HEK293 (cell line): ENCODE data around the gene EME1.

Experiments
- CTCF ChIP-seq: fragments of 450-650 bp; formaldehyde crosslinking; IDR thresholded peaks from 2 replicates; pipeline ENCODE4 v1.5.1; 2016; ENCODE audit warnings: missing biosample characterization, missing genetic modification characterization
- OSR2 ChIP-seq: fragments of 450-650 bp; formaldehyde crosslinking; IDR thresholded peaks from 2 replicates; pipeline ENCODE4 v1.5.1; 2016; ENCODE audit warnings: missing biosample characterization, missing genetic modification characterization
- REST ChIP-seq: fragments of 450-650 bp; formaldehyde crosslinking; IDR thresholded peaks from 2 replicates; pipeline ENCODE4 v1.5.1; 2016; ENCODE audit warnings: missing biosample characterization, missing genetic modification characterization
- ZBTB20 ChIP-seq: fragments of 450-650 bp; formaldehyde crosslinking; IDR thresholded peaks from 2 replicates; pipeline ENCODE4 v1.5.1; 2016; ENCODE audit warnings: missing biosample characterization, missing genetic modification characterization
- ZFHX2 ChIP-seq: fragments of 450-650 bp; formaldehyde crosslinking; conservative IDR thresholded peaks from 2 replicates; pipeline ENCODE4 v1.5.1; 2016; ENCODE audit warnings: missing biosample characterization, missing genetic modification characterization
- ZNF133 ChIP-seq: fragments of 450-650 bp; formaldehyde crosslinking; IDR thresholded peaks from 2 replicates; pipeline ENCODE4 v1.5.1; 2016; ENCODE audit warnings: missing biosample characterization, missing genetic modification characterization
- ZNF513 ChIP-seq: fragments of 450-650 bp; IDR thresholded peaks from 2 replicates; pipeline ENCODE4 v1.5.1; 2018; ENCODE audit warnings: missing biosample characterization, missing genetic modification characterization
- ZNF792 ChIP-seq: fragments of 450-650 bp; formaldehyde crosslinking; IDR thresholded peaks from 2 replicates; pipeline ENCODE4 v1.5.1; 2016; ENCODE audit warnings: missing biosample characterization, missing genetic modification characterization
- ZSCAN4 ChIP-seq: fragments of 450-650 bp; formaldehyde crosslinking; IDR thresholded peaks from 2 replicates; pipeline ENCODE4 v1.5.1; 2017; ENCODE audit warnings: missing biosample characterization, missing genetic modification characterization

GRCh38 chr17:50412188-50412732 lies 39.2 kb downstream of the EME1 start:
- no peak for TF ChIP-seq ZNF133
- no peak for TF ChIP-seq ZBTB20 (tag by site-specific recombination)
- no peak for TF ChIP-seq ZNF792 (tag by site-specific recombination)
- TF ChIP-seq CTCF, result no peak
- TF ChIP-seq REST (tag by site-specific recombination), result no peak
- no peak for TF ChIP-seq OSR2
- no peak for TF ChIP-seq ZSCAN4
- TF ChIP-seq ZNF513 (tag by site-specific recombination), result no peak
- TF ChIP-seq ZFHX2, result no peak
